SK-N-SH treated with all-trans-retinoic acid at 6 μM for 48 hours (cell line): Measurements from ENCODE around the gene TBCD.

Source experiments
- ATAC-seq: fragments of 200-7000 bp; cut with Tn5 transposase; 3 replicates; pipeline ENCODE4 v1.9.1; 2020; ENCODE audit warnings: mild to moderate bottlenecking, moderate library complexity
- ARNTL ChIP-seq: fragments of 450-650 bp; formaldehyde crosslinking; IDR thresholded peaks from 2 replicates; pipeline ENCODE4 v1.5.0; 2020; ENCODE audit warnings: low read depth, mild to moderate bottlenecking, moderate library complexity, borderline replicate concordance
- BACH2 ChIP-seq: fragments of 250-450 bp; sonication (Bioruptor Pico); IDR thresholded peaks from 2 replicates; pipeline ENCODE4 v1.9.0; 2021; ENCODE audit warnings: mild to moderate bottlenecking, borderline replicate concordance
- CSDC2 ChIP-seq: fragments of 250-450 bp; sonication (Bioruptor Pico); IDR thresholded peaks from 2 replicates; pipeline ENCODE4 v1.5.0; 2020; ENCODE audit warnings: mild to moderate bottlenecking, moderate library complexity
- CSRNP3 ChIP-seq: fragments of 250-450 bp; sonication (Bioruptor Pico); IDR thresholded peaks from 2 replicates; pipeline ENCODE4 v1.5.1; 2021; ENCODE audit warnings: mild to moderate bottlenecking, moderate library complexity
- ESRRG ChIP-seq: fragments of 250-450 bp; sonication (Bioruptor Pico); IDR thresholded peaks from 2 replicates; pipeline ENCODE4 v1.6.1; 2021; ENCODE audit warnings: mild to moderate bottlenecking
- GLIS3 ChIP-seq: fragments of 250-450 bp; sonication (Bioruptor Pico); IDR thresholded peaks from 2 replicates; pipeline ENCODE4 v1.5.0; 2020; ENCODE audit warnings: mild to moderate bottlenecking, moderate library complexity
- ISL1 ChIP-seq: fragments of 250-450 bp; sonication (Bioruptor Pico); IDR thresholded peaks from 2 replicates; pipeline ENCODE4 v2.1.2; 2022; ENCODE audit warnings: mild to moderate bottlenecking, moderate library complexity
- OSR1 ChIP-seq: fragments of 250-450 bp; sonication (Bioruptor Pico); IDR thresholded peaks from 2 replicates; pipeline ENCODE4 v1.8.0; 2022; ENCODE audit warnings: moderate library complexity, mild to moderate bottlenecking, inconsistent platforms
- PATZ1 ChIP-seq: fragments of 250-450 bp; sonication (Bioruptor Pico); IDR thresholded peaks from 2 replicates; pipeline ENCODE4 v1.8.0; 2020; ENCODE audit warnings: mild to moderate bottlenecking, moderate library complexity, borderline replicate concordance
- POU6F1 ChIP-seq: fragments of 250-450 bp; sonication (Bioruptor Pico); IDR thresholded peaks from 2 replicates; pipeline ENCODE4 v1.8.0; 2021; ENCODE audit warnings: low read depth, mild to moderate bottlenecking, moderate library complexity, borderline replicate concordance
- PPARA ChIP-seq: fragments of 250-450 bp; sonication (Bioruptor Pico); IDR thresholded peaks from 2 replicates; pipeline ENCODE4 v1.5.0; 2020; ENCODE audit warnings: mild to moderate bottlenecking, borderline replicate concordance
- RARB ChIP-seq: fragments of 250-450 bp; sonication (Bioruptor Pico); IDR thresholded peaks from 2 replicates; pipeline ENCODE4 v1.8.0; 2021; ENCODE audit warnings: mild to moderate bottlenecking, moderate library complexity
- SNAI2 ChIP-seq: fragments of 250-450 bp; sonication (Bioruptor Pico); IDR thresholded peaks from 2 replicates; pipeline ENCODE4 v1.5.0; 2020; ENCODE audit warnings: mild to moderate bottlenecking, moderate library complexity
- TCF4 ChIP-seq: fragments of 250-450 bp; sonication (Bioruptor Pico); IDR thresholded peaks from 2 replicates; pipeline ENCODE4 v1.8.0; 2021; ENCODE audit warnings: mild to moderate bottlenecking, moderate library complexity, borderline replicate concordance
- TOX ChIP-seq: fragments of 250-450 bp; sonication (Bioruptor Pico); IDR thresholded peaks from 2 replicates; pipeline ENCODE4 v1.8.0; 2021; ENCODE audit warnings: mild to moderate bottlenecking, moderate library complexity, borderline replicate concordance
- TSHZ2 ChIP-seq: fragments of 250-450 bp; sonication (Bioruptor Pico); IDR thresholded peaks from 2 replicates; pipeline ENCODE4 v1.5.0; 2020; ENCODE audit warnings: mild to moderate bottlenecking, moderate library complexity
- ZC3H10 ChIP-seq: fragments of 250-450 bp; sonication (Bioruptor Pico); IDR thresholded peaks from 2 replicates; pipeline ENCODE4 v1.5.1; 2021; ENCODE audit warnings: mild to moderate bottlenecking, moderate library complexity
- ZFP3 ChIP-seq: fragments of 250-450 bp; sonication (Bioruptor Pico); IDR thresholded peaks from 2 replicates; pipeline ENCODE4 v1.5.0; 2020; ENCODE audit warnings: mild to moderate bottlenecking, moderate library complexity
- ZNF565 ChIP-seq: fragments of 450-650 bp; formaldehyde crosslinking; conservative IDR thresholded peaks from 2 replicates; pipeline ENCODE4 v1.5.0; 2020; ENCODE audit warnings: low read depth, mild to moderate bottlenecking, moderate library complexity
- ZNF70 ChIP-seq: fragments of 450-650 bp; formaldehyde crosslinking; IDR thresholded peaks from 2 replicates; pipeline ENCODE4 v1.5.0; 2020; ENCODE audit warnings: mild to moderate bottlenecking, moderate library complexity
- ZNF8 ChIP-seq: fragments of 450-650 bp; formaldehyde crosslinking; IDR thresholded peaks from 2 replicates; pipeline ENCODE4 v1.5.0; 2020; ENCODE audit warnings: mild to moderate bottlenecking, moderate library complexity

The TBCD gene

GRCh38 chr17:82709676-82710498 is 42.0 kb upstream of the TBCD start:
- TF ChIP-seq RARB (CRISPR knock-in tag): no peak
- no peak for ATAC-seq

- ATAC-seq: no peak
- TF ChIP-seq ZNF565 (CRISPR knock-in tag): no peak
- TF ChIP-seq TCF4: no peak
- no peak for TF ChIP-seq ZNF8 (CRISPR knock-in tag)
- TF ChIP-seq ZNF70 (CRISPR knock-in tag): no peak
- no peak for TF ChIP-seq POU6F1
- TF ChIP-seq OSR1 (CRISPR knock-in tag): no peak
- TF ChIP-seq CSDC2 (CRISPR knock-in tag): no peak
- no peak for TF ChIP-seq CSRNP3
- TF ChIP-seq ESRRG: no peak
- TF ChIP-seq SNAI2 (CRISPR knock-in tag): no peak
- TF ChIP-seq PPARA (CRISPR knock-in tag): no peak
- no peak for TF ChIP-seq ZFP3 (CRISPR knock-in tag)
- TF ChIP-seq TOX (CRISPR knock-in tag): no peak
- no peak for TF ChIP-seq RARB (CRISPR knock-in tag)
- TF ChIP-seq ISL1: no peak
- no peak for TF ChIP-seq TSHZ2 (CRISPR knock-in tag)
- TF ChIP-seq PATZ1 (CRISPR knock-in tag): no peak
- no peak for TF ChIP-seq ZC3H10 (CRISPR knock-in tag)
- no peak for TF ChIP-seq GLIS3 (CRISPR knock-in tag)
- no peak for TF ChIP-seq BACH2 (CRISPR knock-in tag)
Observed at GRCh38 chr17:82710499-82711232, 41.2 kb upstream of the TBCD start.

- TF ChIP-seq ARNTL (CRISPR knock-in tag) (no peak), ZNF8 (CRISPR knock-in tag) (no peak)
- ATAC-seq: no peak
Observed at GRCh38 chr17:82713071-82713723, 38.7 kb upstream of the TBCD start.
